ENCODE data around the gene SLC9A6. TPM values are rescaled to one million over a fixed set of nuclear protein-coding genes. Genes with fewer than 3 reads are reported as not detected.
A peak's percentile ranks its signal among the peaks of the same experiment; 100 is the strongest.
"Not testable (repeated sequence)": the region's sequence is repeated elsewhere in the genome, so short reads cannot be mapped to it uniquely, and the experiment has no call there.

Gene SLC9A6
- polyA plus RNA-seq, 1 donor, result 7.5 TPM

DNA sequence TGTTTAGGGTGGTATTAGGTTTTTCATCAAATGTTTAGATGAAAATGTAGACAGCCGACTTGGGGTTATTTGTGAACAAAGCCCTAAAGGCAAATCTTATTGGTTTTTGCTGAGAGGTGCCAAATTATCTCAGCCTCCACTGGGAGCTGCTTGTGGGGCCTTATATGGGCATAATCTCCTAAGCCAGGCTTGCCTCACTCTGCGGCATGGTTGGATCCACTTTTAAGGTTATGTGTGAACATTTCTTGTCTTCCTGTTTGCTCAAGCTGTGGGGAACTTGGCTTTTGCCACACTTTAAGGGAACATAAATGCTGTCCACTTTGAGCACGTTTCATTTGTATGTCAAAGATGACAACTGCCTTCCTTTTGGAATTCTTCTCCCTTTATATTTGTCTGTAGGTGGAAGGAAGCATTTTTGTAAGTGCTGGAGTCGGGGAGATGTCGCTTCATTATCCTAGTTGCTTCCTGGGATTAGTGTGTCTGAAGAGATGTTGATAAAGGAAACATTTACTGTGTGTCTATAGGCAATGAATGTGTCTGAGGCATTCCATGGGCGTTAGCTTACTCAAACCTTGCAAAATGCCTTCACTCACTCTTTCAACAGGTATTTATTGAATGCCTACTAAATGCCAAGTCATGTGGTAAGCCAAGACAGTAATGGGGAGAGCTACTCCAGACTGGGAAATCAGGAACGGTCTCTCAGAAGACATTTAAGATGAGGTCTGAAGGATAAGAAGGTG lies 78.3 kb downstream of the SLC9A6 start:
- DNase-seq (ENCODE audit: low read depth), result no peak

DNA sequence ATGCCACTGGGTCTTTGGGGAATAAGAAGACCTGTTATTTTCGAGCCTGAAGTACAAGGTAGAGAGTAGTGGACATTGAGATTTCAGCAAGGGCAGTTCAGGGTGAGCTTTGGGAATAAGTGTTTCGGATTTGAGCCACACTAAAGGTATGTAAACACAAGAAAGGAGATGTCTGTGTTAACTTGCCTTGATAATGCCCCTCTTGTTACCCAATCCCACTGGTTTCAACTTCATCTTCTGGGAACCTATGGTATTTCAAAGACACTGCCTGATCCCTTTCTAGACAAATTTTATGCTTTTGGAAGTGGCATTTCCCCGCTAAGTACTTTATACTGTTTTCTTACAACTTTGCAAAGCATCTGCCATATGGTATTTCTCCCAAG lies 79.4 kb downstream of the SLC9A6 start:
- no peak for DNase-seq (ENCODE audit: low read depth)

DNA sequence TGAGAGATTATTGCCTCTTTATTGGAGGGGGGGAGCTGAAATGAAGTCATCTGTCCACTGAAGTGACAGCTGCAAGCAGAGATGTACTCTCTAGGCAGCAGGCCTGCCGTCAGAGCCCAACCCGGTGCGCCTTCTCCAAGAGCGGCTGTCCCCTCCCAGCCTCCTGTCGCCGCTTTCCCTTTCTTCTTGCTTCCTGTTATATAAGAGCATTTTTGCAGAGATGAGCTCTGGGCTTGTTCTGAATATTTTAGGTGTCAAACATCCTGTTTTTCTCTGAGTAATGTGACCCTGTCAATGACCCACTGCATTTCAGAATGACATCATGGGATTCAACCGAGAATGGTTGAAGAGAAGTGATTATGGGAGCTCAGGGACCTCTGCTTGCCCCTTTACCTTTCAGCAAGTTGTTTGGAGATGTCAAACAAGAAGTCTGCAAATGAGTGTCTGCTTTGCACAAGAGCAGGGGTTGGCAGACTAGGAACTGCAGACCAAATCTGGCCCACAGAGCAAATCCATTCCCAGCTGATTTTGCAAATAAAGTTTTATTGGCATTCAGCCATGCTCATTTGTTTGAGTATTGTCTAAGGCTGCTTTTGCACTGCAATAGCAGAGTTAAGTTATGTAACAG lies 79.9 kb downstream of the SLC9A6 start:
- DNase-seq (ENCODE audit: low read depth), result peak; percentile 77

DNA sequence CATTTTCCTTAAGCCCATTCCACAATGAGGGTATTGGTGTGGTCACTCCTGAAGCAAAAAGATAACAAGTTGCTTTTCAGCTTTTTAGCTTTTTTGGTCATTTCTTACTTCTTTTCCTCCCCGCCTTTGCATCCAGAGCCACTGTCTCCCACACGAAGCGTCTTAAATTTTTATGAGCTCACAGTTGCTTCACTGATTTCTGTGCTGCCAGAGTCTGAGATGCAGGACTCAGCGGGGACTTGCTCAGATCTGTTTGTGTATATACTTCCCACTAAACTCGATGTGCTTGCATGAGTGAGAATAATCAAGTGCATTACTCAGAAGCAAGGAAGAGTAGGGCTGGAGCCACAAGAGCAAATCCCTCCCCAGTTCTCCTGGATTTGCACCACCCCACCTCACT lies 81.9 kb downstream of the SLC9A6 start:
- DNase-seq (ENCODE audit: low read depth), result no peak

DNA sequence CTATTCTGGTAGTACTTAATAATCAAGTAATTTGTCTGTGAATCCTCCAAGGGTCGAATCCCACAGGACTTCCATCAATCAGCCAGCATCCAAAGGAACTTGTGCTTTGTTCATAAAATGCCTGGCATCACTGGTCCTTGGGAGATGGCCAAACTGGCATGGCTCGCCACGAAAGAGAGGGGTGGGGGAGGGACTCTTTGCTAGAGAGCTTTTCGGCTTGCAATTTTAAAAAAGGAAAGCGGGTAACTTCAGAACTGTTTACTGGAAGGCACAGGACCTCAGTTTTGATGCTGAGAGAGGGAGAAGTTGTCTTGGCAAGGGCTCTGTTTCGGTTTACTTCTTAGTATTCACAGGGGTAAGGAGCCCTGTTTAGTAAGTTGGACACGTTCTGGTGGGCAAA lies 82.7 kb downstream of the SLC9A6 start:
- DNase-seq (ENCODE audit: low read depth), result no peak

DNA sequence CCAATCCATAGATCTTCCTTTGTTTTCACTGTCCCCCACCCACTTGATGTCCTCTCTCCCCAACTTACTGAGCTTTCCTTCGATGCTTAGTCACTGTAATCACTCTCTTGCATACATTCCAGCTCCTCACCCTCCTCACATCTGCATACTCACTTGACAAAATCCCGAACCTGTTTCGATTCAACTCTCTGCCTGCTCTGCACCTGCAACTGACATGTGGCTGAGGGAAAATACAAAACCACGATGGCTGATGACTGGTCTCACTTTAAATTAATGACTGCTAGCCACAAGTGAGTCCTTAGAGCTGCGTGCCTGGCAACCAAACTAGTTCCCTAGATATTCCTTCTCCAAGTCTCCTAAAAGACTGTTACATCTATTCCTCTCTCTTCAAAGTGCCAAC lies 91.7 kb downstream of the SLC9A6 start:
- no peak for DNase-seq (ENCODE audit: low read depth)

DNA sequence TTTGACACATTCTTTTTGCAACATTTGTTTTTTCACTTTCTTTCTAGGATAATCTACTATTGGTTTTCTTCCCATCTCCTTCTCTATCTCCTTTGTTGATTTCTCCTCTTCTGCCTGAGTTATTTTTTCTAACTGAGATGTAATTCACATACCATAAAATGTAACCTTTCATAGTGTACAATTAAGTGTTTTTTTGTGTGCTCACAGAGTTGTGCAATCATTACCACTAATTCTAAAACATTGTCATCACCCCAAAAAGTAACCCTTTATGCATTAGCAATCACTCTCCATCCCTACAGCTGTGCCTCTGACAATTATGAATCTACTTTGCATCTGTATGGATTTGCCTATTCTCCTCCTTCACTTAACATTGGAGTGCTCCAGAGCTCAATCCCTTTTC lies 95.5 kb downstream of the SLC9A6 start:
- DNase-seq (ENCODE audit: low read depth), result no peak

DNA sequence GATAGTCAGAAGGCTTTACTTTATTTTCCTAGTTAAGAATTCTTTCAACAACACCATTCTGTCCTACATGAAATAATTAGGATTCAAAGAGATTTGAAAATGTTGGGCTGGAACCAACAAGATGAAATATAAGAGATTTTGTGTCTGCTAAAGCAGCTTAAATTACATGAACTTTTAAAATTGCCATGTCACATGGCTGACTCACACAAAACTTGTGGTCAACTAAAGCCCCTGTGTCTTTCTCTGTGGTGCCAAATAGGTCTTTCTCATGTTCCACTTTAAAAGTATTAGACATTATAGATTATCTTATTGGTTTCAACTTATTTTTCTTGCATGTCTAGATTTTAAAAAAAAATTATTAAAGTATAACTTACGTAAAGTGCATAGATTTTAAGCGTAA lies 101.3 kb downstream of the SLC9A6 start:
- DNase-seq (ENCODE audit: low read depth), result no peak

DNA sequence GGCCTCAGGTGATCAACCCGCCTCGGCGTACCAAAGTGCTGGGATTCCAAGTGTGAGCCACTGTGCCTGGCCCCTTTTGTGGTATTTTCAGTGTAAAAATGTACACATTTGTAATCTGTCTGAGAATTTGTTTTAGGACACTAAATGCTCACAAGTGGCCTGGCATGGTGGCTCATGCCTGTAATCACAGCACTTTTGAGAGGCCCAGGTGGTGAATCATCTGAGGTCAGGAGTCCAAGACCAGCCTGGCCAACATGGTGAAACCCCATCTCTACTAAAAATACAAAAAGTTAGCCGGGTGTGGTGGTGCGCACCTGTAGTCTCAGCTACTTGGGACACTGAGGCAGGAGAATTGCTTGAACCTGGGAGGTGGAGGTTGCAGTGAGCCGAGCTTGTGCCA lies 106.7 kb downstream of the SLC9A6 start:
- not testable (repeated sequence) for DNase-seq (ENCODE audit: low read depth)

DNA sequence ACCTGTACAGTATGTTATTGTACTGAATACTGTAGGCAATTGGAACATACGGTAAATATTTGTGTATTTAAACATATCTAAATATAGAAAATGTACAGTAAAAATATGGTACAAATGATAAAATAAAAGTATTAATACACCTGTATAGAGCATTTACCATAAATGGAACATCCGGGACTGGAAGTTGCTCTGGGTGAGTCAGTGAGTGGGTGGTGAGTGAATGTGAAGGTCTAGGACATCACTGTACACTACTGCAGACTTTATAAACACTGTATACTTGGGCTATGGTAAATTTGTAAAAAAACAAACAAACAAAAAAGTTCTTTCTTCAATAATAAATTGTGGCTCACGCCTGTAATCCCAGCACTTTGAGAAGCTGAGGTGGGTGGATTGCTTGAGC lies 109.7 kb downstream of the SLC9A6 start:
- DNase-seq (ENCODE audit: low read depth), result no peak

Other genes with a start within 250 kb of the SLC9A6 start
- not detected for gene CT45A3, start 217.2 kb upstream of the SLC9A6 start, polyA plus RNA-seq (ENCODE audit: insufficient read length)
- 0.89 TPM for gene CT45A5, start 199.9 kb upstream of the SLC9A6 start, polyA plus RNA-seq (ENCODE audit: insufficient read length)
- gene CT45A6, start 182.6 kb upstream of the SLC9A6 start, polyA plus RNA-seq (ENCODE audit: insufficient read length), result not detected
- not detected for gene CT45A2, start 165.4 kb upstream of the SLC9A6 start, polyA plus RNA-seq (ENCODE audit: insufficient read length)
- gene CT45A7, start 148.2 kb upstream of the SLC9A6 start, polyA plus RNA-seq (ENCODE audit: insufficient read length), result not detected
- not detected for gene CT45A8, start 130.9 kb upstream of the SLC9A6 start, polyA plus RNA-seq (ENCODE audit: insufficient read length)
- not detected for gene CT45A9, start 113.6 kb upstream of the SLC9A6 start, polyA plus RNA-seq (ENCODE audit: insufficient read length)
- not detected for gene CT45A10, start 92.0 kb upstream of the SLC9A6 start, polyA plus RNA-seq (ENCODE audit: insufficient read length)
- gene SAGE1, start 91.7 kb upstream of the SLC9A6 start, polyA plus RNA-seq (ENCODE audit: insufficient read length), result not detected
- 16.8 TPM for gene MMGT1, start 11.4 kb upstream of the SLC9A6 start, polyA plus RNA-seq (ENCODE audit: insufficient read length)
- 1,936 TPM for gene FHL1, start 162.1 kb downstream of the SLC9A6 start, polyA plus RNA-seq (ENCODE audit: insufficient read length)

Data from forelimb muscle (tissue), 1 donor.